Tibial artery (tissue), 4 donors: ENCODE measurements around the gene TRIM34.
"Not testable (repeated sequence)": the region's sequence is repeated elsewhere in the genome, so short reads cannot be mapped to it uniquely, and the experiment has no call there.

Experiments
- DNase-seq, 2 donors: peaks; one replicate each; pipeline ENCODE4 v3.0.0-alpha.2; 2019
- H3K27ac ChIP-seq, 2 donors: fragments of 200-600 bp; sonication (generic) in 1 of 2; 1 replicate in 1 of 2; 2 replicates in 1 of 2; pipeline ENCODE4 v1.5.1; 2018 to 2019; ENCODE audit warnings: mild to moderate bottlenecking in 1 of 2
- H3K27me3 ChIP-seq, 2 donors: fragments of 200-600 bp; sonication (generic) in 1 of 2; one replicate each; pipeline versions ENCODE4 v1.5.1 to v1.6.0; 2016 to 2019
- H3K36me3 ChIP-seq, 3 donors: fragments of 200-600 bp; sonication (generic) in 2 of 3; one replicate each; pipeline ENCODE4 v1.5.1; 2016 to 2019; ENCODE audit warnings: mild to moderate bottlenecking in 2 of 3
- H3K4me1 ChIP-seq, 4 donors: fragments of 200-600 bp; sonication (generic) in 2 of 4; 1 replicate in 3 of 4; 2 replicates in 1 of 4; pipeline ENCODE4 v1.5.1; 2016 to 2019
- H3K4me3 ChIP-seq, 2 donors: fragments of 200-600 bp; sonication (generic) in 1 of 2; 1 replicate in 1 of 2; 2 replicates in 1 of 2; pipeline ENCODE4 v1.5.1; 2018 to 2019; ENCODE audit warnings: mild to moderate bottlenecking in 2 of 2
- H3K9me3 ChIP-seq, 3 donors: fragments of 200-600 bp; sonication (generic) in 1 of 3; one replicate each; pipeline ENCODE4 v1.5.1; 2016 to 2019
- intact Hi-C: fragments of 100-400 bp; cut with DNase I; formaldehyde crosslinking; loops from one replicate; pipeline ENCODE4 v1.15.0; 2023; ENCODE audit warnings: low total_unique reads
- TF ChIP-seq, protein P1 (sequence below), 2 experiments: fragments of 200-600 bp in 1 of 2; fragments of 450-650 bp in 1 of 2; IDR thresholded peaks; one replicate each; pipeline ENCODE4 v1.5.1; 2017 to 2019; ENCODE audit warnings: antibody characterized with exemption in 2 of 2, mild to moderate bottlenecking in 1 of 2, moderate library complexity in 1 of 2

Gene TRIM34

DNA sequence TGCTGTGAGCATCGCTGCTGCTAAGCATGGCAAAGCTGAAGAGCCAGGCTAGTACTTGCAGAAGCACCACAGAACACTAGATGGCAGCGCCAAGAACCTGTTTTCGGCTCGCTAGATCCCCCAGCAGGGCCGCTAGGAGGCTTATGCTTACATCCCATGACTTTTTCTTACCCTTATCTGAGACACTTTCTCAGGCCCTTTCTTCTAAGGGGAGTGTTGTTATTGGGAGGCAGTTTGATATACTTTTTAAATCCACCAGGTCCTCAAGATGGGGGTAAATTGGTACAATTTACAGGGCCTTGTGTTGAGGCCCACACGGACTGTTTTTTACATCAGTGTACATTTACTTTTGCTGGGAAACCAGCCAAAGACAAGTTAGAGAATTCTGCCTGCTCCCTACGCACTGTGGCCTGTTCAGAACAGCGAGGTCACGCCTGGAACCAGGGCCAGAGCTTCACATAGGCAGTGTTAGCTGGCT, 24.4 kb upstream of the TRIM34 start:
- H3K36me3 ChIP-seq, result peaks cover 0 to 9% (median 4%) of the 10 kb centered on the region in 3 donors
- H3K4me1 ChIP-seq, result peaks cover 0 to 26% (median 13%) of the 10 kb centered on the region in 4 donors
- no peaks in the 10 kb centered on the region for H3K9me3 ChIP-seq
- intact Hi-C loops, result loop anchor here (10.0 kb wide), 1 partner anchor 84 kb away; the partner anchor contains the start of genes TRIM22 and TRIM5
- DNase-seq, result peak; percentile 73 to 86
- peak overlapping the region; percentile 63 to 78 for H3K27ac ChIP-seq
- no peaks in the 10 kb centered on the region for H3K27me3 ChIP-seq
- TF ChIP-seq, protein P1, sequence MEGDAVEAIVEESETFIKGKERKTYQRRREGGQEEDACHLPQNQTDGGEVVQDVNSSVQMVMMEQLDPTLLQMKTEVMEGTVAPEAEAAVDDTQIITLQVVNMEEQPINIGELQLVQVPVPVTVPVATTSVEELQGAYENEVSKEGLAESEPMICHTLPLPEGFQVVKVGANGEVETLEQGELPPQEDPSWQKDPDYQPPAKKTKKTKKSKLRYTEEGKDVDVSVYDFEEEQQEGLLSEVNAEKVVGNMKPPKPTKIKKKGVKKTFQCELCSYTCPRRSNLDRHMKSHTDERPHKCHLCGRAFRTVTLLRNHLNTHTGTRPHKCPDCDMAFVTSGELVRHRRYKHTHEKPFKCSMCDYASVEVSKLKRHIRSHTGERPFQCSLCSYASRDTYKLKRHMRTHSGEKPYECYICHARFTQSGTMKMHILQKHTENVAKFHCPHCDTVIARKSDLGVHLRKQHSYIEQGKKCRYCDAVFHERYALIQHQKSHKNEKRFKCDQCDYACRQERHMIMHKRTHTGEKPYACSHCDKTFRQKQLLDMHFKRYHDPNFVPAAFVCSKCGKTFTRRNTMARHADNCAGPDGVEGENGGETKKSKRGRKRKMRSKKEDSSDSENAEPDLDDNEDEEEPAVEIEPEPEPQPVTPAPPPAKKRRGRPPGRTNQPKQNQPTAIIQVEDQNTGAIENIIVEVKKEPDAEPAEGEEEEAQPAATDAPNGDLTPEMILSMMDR (IDR thresholded peaks at IDR 0.05), result peak; percentile 76 to 84
- H3K4me3 ChIP-seq, result no peak overlapping the region

DNA sequence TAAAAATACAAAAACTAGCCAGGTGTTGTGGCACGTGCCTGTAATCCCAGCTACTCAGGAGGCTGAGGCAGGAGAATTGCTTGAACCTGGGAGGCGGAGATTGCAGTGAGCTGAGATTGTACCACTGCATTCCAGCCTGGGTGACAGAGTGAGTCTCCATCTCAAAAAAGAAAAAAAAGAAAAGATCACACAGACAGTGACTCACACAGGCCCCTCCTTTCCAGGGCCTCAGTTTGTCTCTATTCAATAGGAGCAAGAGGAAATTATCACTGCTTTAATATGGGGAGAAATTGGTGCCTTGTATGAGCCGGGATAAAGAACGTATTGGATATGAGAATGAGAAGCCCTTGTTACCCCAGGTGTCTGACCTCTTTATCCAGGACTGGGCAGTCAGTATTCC, 22.0 kb upstream of the TRIM34 start:
- H3K36me3 ChIP-seq, result peaks cover 0 to 13% (median 4%) of the 10 kb centered on the region in 3 donors
- intact Hi-C loops, result loop anchor here (10.0 kb wide), 1 partner anchor 82 kb away; the partner anchor contains the start of genes TRIM22 and TRIM5
- not testable (repeated sequence) for DNase-seq, H3K4me3 ChIP-seq, H3K9me3 ChIP-seq, H3K27ac ChIP-seq, H3K27me3 ChIP-seq
- peaks cover 0 to 13% (median 4%) of the 10 kb centered on the region in 4 donors for H3K4me1 ChIP-seq

DNA sequence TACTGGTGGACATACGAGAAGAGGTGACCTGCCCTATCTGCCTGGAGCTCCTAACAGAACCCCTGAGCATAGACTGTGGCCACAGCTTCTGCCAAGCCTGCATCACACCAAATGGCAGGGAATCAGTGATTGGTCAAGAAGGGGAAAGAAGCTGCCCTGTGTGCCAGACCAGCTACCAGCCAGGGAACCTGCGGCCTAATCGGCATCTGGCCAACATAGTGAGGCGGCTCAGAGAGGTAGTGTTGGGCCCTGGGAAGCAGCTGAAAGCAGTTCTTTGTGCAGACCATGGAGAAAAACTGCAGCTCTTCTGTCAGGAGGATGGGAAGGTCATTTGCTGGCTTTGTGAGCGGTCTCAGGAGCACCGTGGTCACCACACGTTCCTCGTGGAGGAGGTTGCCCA, 21.5 kb upstream of the TRIM34 start:
- DNase-seq, result no peak
- no peak overlapping the region for H3K27ac ChIP-seq
- H3K27me3 ChIP-seq, result no peaks in the 10 kb centered on the region
- H3K36me3 ChIP-seq, result peaks cover 0 to 13% (median 4%) of the 10 kb centered on the region in 3 donors
- intact Hi-C loops, result loop anchor here (10.0 kb wide), 1 partner anchor 81 kb away; the partner anchor contains the start of genes TRIM22 and TRIM5
- H3K9me3 ChIP-seq, result no peaks in the 10 kb centered on the region
- TF ChIP-seq, protein P1 (IDR thresholded peaks at IDR 0.05), result no peak
- no peak overlapping the region for H3K4me3 ChIP-seq
- H3K4me1 ChIP-seq, result peaks cover 0 to 8% (median 1%) of the 10 kb centered on the region in 4 donors

DNA sequence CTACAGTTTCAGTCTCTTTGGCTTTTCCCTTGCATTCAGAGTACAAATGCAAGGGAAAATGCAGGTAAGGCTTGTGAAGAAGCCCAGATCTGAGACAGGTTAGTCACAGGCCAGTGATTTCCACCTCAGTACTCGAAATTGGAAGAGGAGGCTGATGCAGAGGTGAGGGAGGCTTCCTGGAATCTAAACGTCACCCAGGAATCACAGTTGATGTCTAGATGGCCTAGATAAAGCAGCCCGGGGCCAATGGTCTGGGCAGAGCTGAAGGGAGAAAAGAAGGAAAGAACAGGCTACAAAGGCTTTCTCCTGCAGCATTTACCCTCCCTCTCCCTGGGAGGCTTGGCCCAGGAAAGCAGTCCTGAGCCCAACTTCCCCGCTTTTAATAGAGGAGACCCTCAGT, 19.9 kb upstream of the TRIM34 start:
- intact Hi-C loops, result loop anchor here (10.0 kb wide), 1 partner anchor 80 kb away; the partner anchor contains the start of genes TRIM22 and TRIM5
- Histone ChIP-seq H3K4me3 (no peak overlapping the region), H3K27me3 (no peaks in the 10 kb centered on the region), H3K4me1 (peaks cover 0 to 8% (median 1%) of the 10 kb centered on the region in 4 donors), H3K9me3 (no peaks in the 10 kb centered on the region), H3K36me3 (peaks cover 0 to 18% (median 4%) of the 10 kb centered on the region in 3 donors), H3K27ac (no peak overlapping the region)
- DNase-seq, result no peak
- TF ChIP-seq, protein P1 (IDR thresholded peaks at IDR 0.05), result no peak

DNA sequence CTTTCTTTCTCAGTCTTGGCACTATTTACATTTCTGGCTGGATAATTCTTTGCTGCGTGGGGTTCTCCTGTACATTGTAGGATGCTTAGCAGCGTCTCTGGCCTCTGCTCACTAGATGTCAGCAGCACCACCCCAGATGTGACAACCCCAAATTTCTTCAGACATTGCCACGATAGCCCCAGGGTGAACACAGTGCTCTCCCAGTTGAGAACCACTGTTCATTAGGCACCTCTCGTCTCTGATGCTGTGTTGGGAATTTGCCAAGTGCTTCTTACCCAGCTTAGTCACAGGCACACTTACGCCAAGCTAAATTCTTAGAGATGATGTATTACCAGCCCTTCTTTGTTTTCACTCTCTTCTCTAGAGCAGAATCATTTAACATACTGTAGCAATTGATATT, 19.0 kb upstream of the TRIM34 start:
- no peak overlapping the region for H3K4me3 ChIP-seq
- peaks cover 0 to 2% (median 0%) of the 10 kb centered on the region in 4 donors for H3K4me1 ChIP-seq
- TF ChIP-seq, protein P1 (IDR thresholded peaks at IDR 0.05), result no peak
- no peak overlapping the region for H3K27ac ChIP-seq
- intact Hi-C loops, result loop anchor here (10.0 kb wide), 1 partner anchor 79 kb away; the partner anchor contains the start of genes TRIM22 and TRIM5
- no peak for DNase-seq
- no peaks in the 10 kb centered on the region for H3K27me3 ChIP-seq
- H3K36me3 ChIP-seq, result peaks cover 0 to 27% (median 4%) of the 10 kb centered on the region in 3 donors
- no peaks in the 10 kb centered on the region for H3K9me3 ChIP-seq

DNA sequence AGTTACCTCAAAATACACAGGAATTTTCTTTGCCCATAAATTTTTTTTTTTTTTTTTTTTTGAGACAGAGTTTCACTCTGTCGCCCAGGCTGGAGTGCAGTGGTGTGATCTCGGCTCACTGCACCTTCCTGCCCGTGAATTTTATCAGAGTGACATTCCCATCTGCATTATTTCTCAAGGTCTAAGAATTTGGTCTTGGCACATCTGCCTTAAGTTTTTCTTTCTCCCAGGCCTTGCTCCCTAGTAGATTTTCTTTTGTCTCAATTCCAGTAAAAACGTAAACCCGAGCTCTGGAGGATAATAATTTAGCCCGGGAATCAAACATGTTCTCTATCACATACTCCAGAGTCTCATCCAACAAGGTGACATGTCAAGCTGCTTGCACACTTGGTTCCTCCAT, 16.0 kb upstream of the TRIM34 start:
- Histone ChIP-seq H3K4me3 (no peak overlapping the region), H3K36me3 (peaks cover 0 to 27% (median 4%) of the 10 kb centered on the region in 3 donors), H3K9me3 (no peaks in the 10 kb centered on the region), H3K27me3 (no peaks in the 10 kb centered on the region), H3K4me1 (no peaks in the 10 kb centered on the region), H3K27ac (no peak overlapping the region)
- no peak for DNase-seq
- TF ChIP-seq, protein P1 (IDR thresholded peaks at IDR 0.05), result no peak
- intact Hi-C loops, result loop anchor here (10.0 kb wide), 1 partner anchor 76 kb away; the partner anchor contains the start of genes TRIM22 and TRIM5
